HG03175 (cell line): Measurements from ENCODE around the gene FBXW10.
A peak's percentile ranks its signal among the peaks of the same experiment; 100 is the strongest.
"Not testable (repeated sequence)": the region's sequence is repeated elsewhere in the genome, so short reads cannot be mapped to it uniquely, and the experiment has no call there.

ENCODE experiments used
- ATAC-seq: cut with Tn5 transposase; IDR thresholded peaks from one replicate; pipeline ENCODE4 v1.9.1; 2021; ENCODE audit warnings: mild to moderate bottlenecking, moderate library complexity; ENCODE audit not compliant: unreplicated experiment

Gene FBXW10

GRCh38 chr17:18747501-18747900 lies 3.6 kb downstream of the FBXW10 start:
- ATAC-seq = not testable (repeated sequence)

GRCh38 chr17:18750242-18750641 lies 6.4 kb downstream of the FBXW10 start:
- not testable (repeated sequence) for ATAC-seq

GRCh38 chr17:18753829-18754409 lies 10.1 kb downstream of the FBXW10 start:
- ATAC-seq = not testable (repeated sequence)

GRCh38 chr17:18755969-18756368 lies 12.1 kb downstream of the FBXW10 start:
- ATAC-seq = not testable (repeated sequence)

- not testable (repeated sequence) for ATAC-seq
Observed at GRCh38 chr17:18757368-18758044, 13.7 kb downstream of the FBXW10 start.

- not testable (repeated sequence) for ATAC-seq
Observed at GRCh38 chr17:18758344-18758743, 14.5 kb downstream of the FBXW10 start.

- not testable (repeated sequence) for ATAC-seq
Observed at GRCh38 chr17:18760221-18760620, 16.4 kb downstream of the FBXW10 start.

GRCh38 chr17:18770572-18770971 lies 26.7 kb downstream of the FBXW10 start:
- ATAC-seq = not testable (repeated sequence)

- not testable (repeated sequence) for ATAC-seq
Observed at GRCh38 chr17:18771066-18771465, 27.2 kb downstream of the FBXW10 start.

- ATAC-seq = no peak
Observed at GRCh38 chr17:18772471-18772870, 28.6 kb downstream of the FBXW10 start.

GRCh38 chr17:18780991-18781718 lies 37.3 kb downstream of the FBXW10 start, which contains the start of gene TVP23B:
Gene TVP23B (plus strand): TSS chr17:18781183. CDS start chr17:18781294, 111 bp downstream.
- peak; percentile 96 for ATAC-seq

- ATAC-seq = not testable (repeated sequence)
Observed at GRCh38 chr17:18781805-18782204, 38.0 kb downstream of the FBXW10 start.

- ATAC-seq = not testable (repeated sequence)
Observed at GRCh38 chr17:18785933-18786332, 42.1 kb downstream of the FBXW10 start.

GRCh38 chr17:18786890-18787289 lies 43.0 kb downstream of the FBXW10 start:
- ATAC-seq = not testable (repeated sequence)

- not testable (repeated sequence) for ATAC-seq
Observed at GRCh38 chr17:18791402-18791801, 47.5 kb downstream of the FBXW10 start.

- ATAC-seq = not testable (repeated sequence)
Observed at GRCh38 chr17:18794841-18795240, 51.0 kb downstream of the FBXW10 start.

GRCh38 chr17:18796887-18797286 lies 53.0 kb downstream of the FBXW10 start:
- ATAC-seq = not testable (repeated sequence)

- not testable (repeated sequence) for ATAC-seq
Observed at GRCh38 chr17:18803458-18804245, 59.8 kb downstream of the FBXW10 start.

- not testable (repeated sequence) for ATAC-seq
Observed at GRCh38 chr17:18815924-18816323, 72.1 kb downstream of the FBXW10 start.

GRCh38 chr17:18816489-18817371 lies 72.9 kb downstream of the FBXW10 start:
- ATAC-seq = not testable (repeated sequence)
